OCI-LY7 (cell line): ENCODE data around the gene CTBP1.

ENCODE experiments used
- CTCF ChIP-seq: fragments of 200-600 bp; sonication (generic); conservative IDR thresholded peaks from 2 replicates; pipeline ENCODE4 v1.5.1; 2014; ENCODE audit warnings: mild to moderate bottlenecking, antibody characterized with exemption, low read length, moderate library complexity, mixed read lengths
- EZH2phosphoT487 ChIP-seq: fragments of 200-600 bp; sonication (generic); IDR thresholded peaks from 2 replicates; pipeline ENCODE4 v1.6.1; 2018; ENCODE audit warnings: low read depth, borderline replicate concordance, mild to moderate bottlenecking, mixed run types, antibody characterized with exemption, low read length, moderate library complexity, mixed read lengths

GRCh38 chr4:1290165-1290977 is 41.4 kb upstream of the CTBP1 start:
- TF ChIP-seq EZH2phosphoT487: no peak
- no peak for TF ChIP-seq CTCF
